ENCODE data around the gene SERTAD2.

Gene SERTAD2

GRCh38 chr2:64615192-64615763 lies 38.4 kb downstream of the SERTAD2 start:
- TF ChIP-seq, protein P1, sequence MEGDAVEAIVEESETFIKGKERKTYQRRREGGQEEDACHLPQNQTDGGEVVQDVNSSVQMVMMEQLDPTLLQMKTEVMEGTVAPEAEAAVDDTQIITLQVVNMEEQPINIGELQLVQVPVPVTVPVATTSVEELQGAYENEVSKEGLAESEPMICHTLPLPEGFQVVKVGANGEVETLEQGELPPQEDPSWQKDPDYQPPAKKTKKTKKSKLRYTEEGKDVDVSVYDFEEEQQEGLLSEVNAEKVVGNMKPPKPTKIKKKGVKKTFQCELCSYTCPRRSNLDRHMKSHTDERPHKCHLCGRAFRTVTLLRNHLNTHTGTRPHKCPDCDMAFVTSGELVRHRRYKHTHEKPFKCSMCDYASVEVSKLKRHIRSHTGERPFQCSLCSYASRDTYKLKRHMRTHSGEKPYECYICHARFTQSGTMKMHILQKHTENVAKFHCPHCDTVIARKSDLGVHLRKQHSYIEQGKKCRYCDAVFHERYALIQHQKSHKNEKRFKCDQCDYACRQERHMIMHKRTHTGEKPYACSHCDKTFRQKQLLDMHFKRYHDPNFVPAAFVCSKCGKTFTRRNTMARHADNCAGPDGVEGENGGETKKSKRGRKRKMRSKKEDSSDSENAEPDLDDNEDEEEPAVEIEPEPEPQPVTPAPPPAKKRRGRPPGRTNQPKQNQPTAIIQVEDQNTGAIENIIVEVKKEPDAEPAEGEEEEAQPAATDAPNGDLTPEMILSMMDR (conservative IDR thresholded peaks at IDR 0.05; ENCODE audit: low read depth, low read length), result no peak
- DNase-seq (ENCODE audit: low read depth), result no peak
- no peak overlapping the region for H3K4me3 ChIP-seq (ENCODE audit: low read length)

DNA sequence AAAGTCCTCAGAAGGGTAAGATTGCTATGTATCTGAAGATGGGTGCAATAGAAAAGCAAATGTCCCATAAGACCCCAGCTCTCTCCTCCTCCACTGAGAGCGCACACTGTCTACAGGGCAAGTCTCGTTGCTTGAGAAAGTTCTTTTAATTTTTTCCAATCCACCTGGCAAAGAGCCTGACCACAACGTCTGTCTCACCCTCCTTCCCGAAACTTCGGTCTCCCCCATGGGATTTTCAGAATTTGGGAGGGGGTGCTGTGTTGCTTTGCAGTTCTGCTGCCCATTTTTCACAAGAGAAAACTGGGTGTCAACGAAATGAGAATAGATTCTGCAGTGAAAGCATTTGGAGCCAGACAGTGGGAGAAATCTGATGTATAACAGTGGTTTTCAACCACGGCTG lies 40.4 kb downstream of the SERTAD2 start:
- TF ChIP-seq, protein P1 (conservative IDR thresholded peaks at IDR 0.05; ENCODE audit: low read depth, low read length), result no peak
- no peak overlapping the region for H3K4me3 ChIP-seq (ENCODE audit: low read length)
- no peak for DNase-seq (ENCODE audit: low read depth)

GRCh38 chr2:64612575-64613195 lies 41.0 kb downstream of the SERTAD2 start:
- DNase-seq (ENCODE audit: low read depth), result no peak
- no peak overlapping the region for H3K4me3 ChIP-seq (ENCODE audit: low read length)
- TF ChIP-seq, protein P1 (conservative IDR thresholded peaks at IDR 0.05; ENCODE audit: low read depth, low read length), result no peak

- no peak for DNase-seq (ENCODE audit: low read depth)
- no peak overlapping the region for H3K4me3 ChIP-seq (ENCODE audit: low read length)
- TF ChIP-seq, protein P1 (conservative IDR thresholded peaks at IDR 0.05; ENCODE audit: low read depth, low read length), result no peak
Observed at GRCh38 chr2:64610316-64610855, 43.3 kb downstream of the SERTAD2 start.

GRCh38 chr2:64609942-64610281 lies 43.8 kb downstream of the SERTAD2 start:
- no peak for DNase-seq (ENCODE audit: low read depth)
- H3K4me3 ChIP-seq (ENCODE audit: low read length), result peak overlapping the region; percentile 54
- TF ChIP-seq, protein P1 (conservative IDR thresholded peaks at IDR 0.05; ENCODE audit: low read depth, low read length), result no peak

GRCh38 chr2:64609227-64609941 lies 44.3 kb downstream of the SERTAD2 start:
- TF ChIP-seq, protein P1 (conservative IDR thresholded peaks at IDR 0.05; ENCODE audit: low read depth, low read length), result peak; percentile 20
- no peak for DNase-seq (ENCODE audit: low read depth)
- H3K4me3 ChIP-seq (ENCODE audit: low read length), result peak overlapping the region; percentile 54
